Measurements from ENCODE around the gene TMPRSS2. TPM values are rescaled to one million over a fixed set of nuclear protein-coding genes. Genes with fewer than 3 reads are reported as not detected.

The TMPRSS2 gene
- total RNA-seq, 3 donors from 2014 or later (not counting 1 experiment from before 2014, with no cell fraction given) = not detected

- H3K9me3 Mint-ChIP-seq = no peaks in the 10 kb centered on the region
- peaks cover 3% of the 10 kb centered on the region for H3K36me3 Mint-ChIP-seq
- 98% methylated on average over 3 of the region's 3 CpGs for WGBS (ENCODE audit: insufficient coverage)
- H3K27ac Mint-ChIP-seq = no peak overlapping the region
- DNase-seq (no peak), ATAC-seq (no peak)
- no peaks in the 10 kb centered on the region for H3K27me3 Mint-ChIP-seq (ENCODE audit: low read depth in 2 of 2)
- Histone ChIP-seq H3K9me3 (ENCODE audit: control insufficient read depth, insufficient read depth, low read length) (no peaks in the 10 kb centered on the region), H3K27ac (ENCODE audit: low read length) (no peak overlapping the region), H3K4me3 (ENCODE audit: low read length) (no peak overlapping the region), H3K36me3 (ENCODE audit: control insufficient read depth, insufficient read depth, low read length) (peaks cover 24% of the 10 kb centered on the region), H3K27me3 (ENCODE audit: control insufficient read depth, insufficient read depth, low read length) (no peaks in the 10 kb centered on the region), H3K4me1 (ENCODE audit: control insufficient read depth, insufficient read depth, low read length) (peaks cover 13% of the 10 kb centered on the region)
- TF ChIP-seq, protein P1, sequence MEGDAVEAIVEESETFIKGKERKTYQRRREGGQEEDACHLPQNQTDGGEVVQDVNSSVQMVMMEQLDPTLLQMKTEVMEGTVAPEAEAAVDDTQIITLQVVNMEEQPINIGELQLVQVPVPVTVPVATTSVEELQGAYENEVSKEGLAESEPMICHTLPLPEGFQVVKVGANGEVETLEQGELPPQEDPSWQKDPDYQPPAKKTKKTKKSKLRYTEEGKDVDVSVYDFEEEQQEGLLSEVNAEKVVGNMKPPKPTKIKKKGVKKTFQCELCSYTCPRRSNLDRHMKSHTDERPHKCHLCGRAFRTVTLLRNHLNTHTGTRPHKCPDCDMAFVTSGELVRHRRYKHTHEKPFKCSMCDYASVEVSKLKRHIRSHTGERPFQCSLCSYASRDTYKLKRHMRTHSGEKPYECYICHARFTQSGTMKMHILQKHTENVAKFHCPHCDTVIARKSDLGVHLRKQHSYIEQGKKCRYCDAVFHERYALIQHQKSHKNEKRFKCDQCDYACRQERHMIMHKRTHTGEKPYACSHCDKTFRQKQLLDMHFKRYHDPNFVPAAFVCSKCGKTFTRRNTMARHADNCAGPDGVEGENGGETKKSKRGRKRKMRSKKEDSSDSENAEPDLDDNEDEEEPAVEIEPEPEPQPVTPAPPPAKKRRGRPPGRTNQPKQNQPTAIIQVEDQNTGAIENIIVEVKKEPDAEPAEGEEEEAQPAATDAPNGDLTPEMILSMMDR (IDR thresholded peaks at IDR 0.05) = no peak
- intact Hi-C loops (cut with micrococcal nuclease) = no loop called here
- peaks cover 12 to 15% of the 10 kb centered on the region in 2 donors for H3K4me1 Mint-ChIP-seq
- H3K4me3 Mint-ChIP-seq = no peak overlapping the region
Measured at GRCh38 chr21:41429305-41429704, 78.7 kb downstream of the TMPRSS2 start.

- Mint-ChIP-seq H3K9me3 (no peaks in the 10 kb centered on the region), H3K4me1 (peaks cover 12 to 17% of the 10 kb centered on the region in 2 donors), H3K36me3 (no peaks in the 10 kb centered on the region), H3K4me3 (no peak overlapping the region), H3K27me3 (ENCODE audit: low read depth in 2 of 2) (no peaks in the 10 kb centered on the region), H3K27ac (no peak overlapping the region)
- peaks cover 21% of the 10 kb centered on the region for H3K36me3 ChIP-seq (ENCODE audit: control insufficient read depth, insufficient read depth, low read length)
- ATAC-seq (no peak), DNase-seq (no peak)
- no peaks in the 10 kb centered on the region for H3K27me3 ChIP-seq (ENCODE audit: control insufficient read depth, insufficient read depth, low read length)
- H3K9me3 ChIP-seq (ENCODE audit: control insufficient read depth, insufficient read depth, low read length) = no peaks in the 10 kb centered on the region
- WGBS (ENCODE audit: insufficient coverage) = 98% methylated on average over 6 of the region's 6 CpGs
- H3K4me1 ChIP-seq (ENCODE audit: control insufficient read depth, insufficient read depth, low read length) = peaks cover 13% of the 10 kb centered on the region
- TF ChIP-seq, protein P1 (IDR thresholded peaks at IDR 0.05) = no peak
- intact Hi-C loops (cut with micrococcal nuclease) = no loop called here
- H3K4me3 ChIP-seq (ENCODE audit: low read length) = no peak overlapping the region
- H3K27ac ChIP-seq (ENCODE audit: low read length) = no peak overlapping the region
Measured at GRCh38 chr21:41428847-41429246, 79.1 kb downstream of the TMPRSS2 start.

DNA sequence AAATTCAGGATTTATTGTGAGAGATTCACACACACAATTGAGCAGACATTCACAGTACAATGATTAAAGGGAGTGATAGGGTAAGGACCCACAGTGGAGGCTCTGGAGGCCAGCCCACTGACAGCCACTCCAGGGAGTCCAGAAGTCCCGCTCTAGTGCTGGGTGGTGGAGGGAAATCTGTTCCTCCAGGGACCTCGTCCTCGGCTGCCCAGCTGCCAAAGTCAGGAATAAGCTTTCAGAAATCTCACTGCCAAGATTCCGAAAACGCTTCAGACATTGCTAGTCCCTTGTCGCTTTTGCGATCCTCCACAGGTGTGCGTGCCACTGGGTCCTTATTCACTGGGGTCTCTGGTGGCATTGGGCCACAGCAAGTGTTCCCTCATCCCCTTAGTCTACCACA is 79.6 kb downstream of the TMPRSS2 start:
- Histone ChIP-seq H3K9me3 (ENCODE audit: control insufficient read depth, insufficient read depth, low read length) (no peaks in the 10 kb centered on the region), H3K4me1 (ENCODE audit: control insufficient read depth, insufficient read depth, low read length) (peaks cover 13% of the 10 kb centered on the region), H3K27me3 (ENCODE audit: control insufficient read depth, insufficient read depth, low read length) (no peaks in the 10 kb centered on the region), H3K4me3 (ENCODE audit: low read length) (no peak overlapping the region), H3K36me3 (ENCODE audit: control insufficient read depth, insufficient read depth, low read length) (peaks cover 17% of the 10 kb centered on the region), H3K27ac (ENCODE audit: low read length) (no peak overlapping the region)
- Mint-ChIP-seq H3K27ac (peak overlapping the region; percentile 34 to 96), H3K36me3 (no peaks in the 10 kb centered on the region), H3K27me3 (ENCODE audit: low read depth in 2 of 2) (no peaks in the 10 kb centered on the region), H3K4me3 (peak overlapping the region; percentile 97), H3K4me1 (peaks cover 12 to 22% of the 10 kb centered on the region in 2 donors), H3K9me3 (no peaks in the 10 kb centered on the region)
- ATAC-seq = no peak
- TF ChIP-seq, protein P1 (IDR thresholded peaks at IDR 0.05) = no peak
- DNase-seq = no peak
- 96% methylated on average over 8 of the region's 8 CpGs for WGBS (ENCODE audit: insufficient coverage)
- intact Hi-C loops (cut with micrococcal nuclease) = no loop called here

- TF ChIP-seq, protein P1 (IDR thresholded peaks at IDR 0.05) = no peak
- ATAC-seq = no peak
- 95% methylated on average over 7 of the region's 8 CpGs for WGBS (ENCODE audit: insufficient coverage)
- peaks cover 10% of the 10 kb centered on the region for H3K36me3 ChIP-seq (ENCODE audit: control insufficient read depth, insufficient read depth, low read length)
- H3K9me3 ChIP-seq (ENCODE audit: control insufficient read depth, insufficient read depth, low read length) = no peaks in the 10 kb centered on the region
- no peak overlapping the region for H3K4me3 ChIP-seq (ENCODE audit: low read length)
- H3K9me3 Mint-ChIP-seq = no peaks in the 10 kb centered on the region
- intact Hi-C loops (cut with micrococcal nuclease) = no loop called here
- H3K27me3 ChIP-seq (ENCODE audit: control insufficient read depth, insufficient read depth, low read length) = no peaks in the 10 kb centered on the region
- peak overlapping the region; percentile 97 for H3K4me3 Mint-ChIP-seq
- no peaks in the 10 kb centered on the region for H3K36me3 Mint-ChIP-seq
- H3K4me1 Mint-ChIP-seq = peaks cover 12 to 22% of the 10 kb centered on the region in 2 donors
- peaks cover 13% of the 10 kb centered on the region for H3K4me1 ChIP-seq (ENCODE audit: control insufficient read depth, insufficient read depth, low read length)
- no peaks in the 10 kb centered on the region for H3K27me3 Mint-ChIP-seq (ENCODE audit: low read depth in 2 of 2)
- H3K27ac ChIP-seq (ENCODE audit: low read length) = no peak overlapping the region
- no peak for DNase-seq
- H3K27ac Mint-ChIP-seq = peak overlapping the region; percentile 34 to 96
Measured at GRCh38 chr21:41427556-41427955, 80.4 kb downstream of the TMPRSS2 start.

Data from natural killer cell (primary cell).